ENCODE data around the gene MTRF1.

MTRF1 gene

GRCh38 chr13:41263261-41263971 is at the start of gene MTRF1:
Gene MTRF1 (minus strand): TSS chr13:41263576. CDS start chr13:41260907, 2,669 bp downstream.
- POLR2A ChIA-PET, result no interaction called here
- TF ChIP-seq CTCF (IDR thresholded peaks at IDR 0.05; ENCODE audit: control extremely low read depth, extremely low read depth, low read depth, missing control alignments), result no peak
- CTCF ChIA-PET, result interaction anchor here (0.9 to 1.3 kb wide), 2 partner anchors 41 to 66 kb away, joined by 3 read pairs; no protein-coding TSS in a partner anchor
- DNase-seq (ENCODE audit: extremely low spot score), result peak; percentile 86

GRCh38 chr13:41313117-41313516 is 49.7 kb upstream of the MTRF1 start:
- TF ChIP-seq CTCF (IDR thresholded peaks at IDR 0.05; ENCODE audit: control extremely low read depth, extremely low read depth, low read depth, missing control alignments), result no peak
- ChIA-PET POLR2A (interaction anchor here (0.7 kb wide), 1 partner anchor 115 kb away, joined by 3 read pairs; no protein-coding TSS in a partner anchor), CTCF (interaction anchor here (1.2 to 1.3 kb wide), 2 partner anchors 19 to 46 kb away, joined by 3 to 4 read pairs; no protein-coding TSS in a partner anchor)
- DNase-seq (ENCODE audit: extremely low spot score), result no peak

DNA sequence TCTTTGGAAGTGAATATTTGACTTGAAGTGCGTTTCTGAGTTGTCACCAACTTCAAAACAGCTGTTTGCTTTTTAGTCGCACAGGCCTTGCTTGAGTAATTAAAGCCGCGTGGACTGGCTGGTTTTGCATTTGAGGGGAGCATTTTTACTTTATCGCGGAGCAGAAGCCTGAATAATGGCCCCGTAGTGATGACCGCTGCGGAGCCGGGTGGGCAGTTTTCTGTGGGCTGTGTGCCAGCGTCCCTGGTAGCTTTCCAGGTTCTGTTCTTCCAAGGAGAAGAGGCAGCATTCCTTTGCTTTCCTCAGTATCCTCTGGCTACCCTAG is 48.8 kb upstream of the MTRF1 start:
- no peak for TF ChIP-seq CTCF (IDR thresholded peaks at IDR 0.05; ENCODE audit: control extremely low read depth, extremely low read depth, low read depth, missing control alignments)
- DNase-seq (ENCODE audit: extremely low spot score), result peak; percentile 37
- ChIA-PET CTCF (interaction anchor here (1.2 kb wide), 1 partner anchor 45 kb away, joined by 4 read pairs; no protein-coding TSS in a partner anchor), POLR2A (no interaction called here)

GRCh38 chr13:41311406-41312175 is 48.2 kb upstream of the MTRF1 start:
- POLR2A ChIA-PET, result no interaction called here
- DNase-seq (ENCODE audit: extremely low spot score), result peak; percentile 56
- CTCF ChIA-PET, result no interaction called here
- TF ChIP-seq CTCF (IDR thresholded peaks at IDR 0.05; ENCODE audit: control extremely low read depth, extremely low read depth, low read depth, missing control alignments), result no peak

- TF ChIP-seq CTCF (IDR thresholded peaks at IDR 0.05; ENCODE audit: control extremely low read depth, extremely low read depth, low read depth, missing control alignments), result no peak
- DNase-seq (ENCODE audit: extremely low spot score), result peak; percentile 97
- CTCF ChIA-PET, result no interaction called here
- POLR2A ChIA-PET, result no interaction called here
Observed at GRCh38 chr13:41310963-41311405, 47.6 kb upstream of the MTRF1 start, which contains the start of gene NAA16. Gene NAA16 (plus strand): TSS chr13:41311267. CDS start chr13:41311529, 262 bp downstream.

- DNase-seq (ENCODE audit: extremely low spot score), result no peak
- ChIA-PET POLR2A (no interaction called here), CTCF (no interaction called here)
- no peak for TF ChIP-seq CTCF (IDR thresholded peaks at IDR 0.05; ENCODE audit: control extremely low read depth, extremely low read depth, low read depth, missing control alignments)
Observed at GRCh38 chr13:41307884-41308640, 44.7 kb upstream of the MTRF1 start.

All from GM10248 (cell line).